Ishikawa (cell line): ENCODE results near the gene CBY1.

Experiments
- CEBPB ChIP-seq: IDR thresholded peaks from 2 replicates; pipeline ENCODE4 v1.6.1; 2012
- CREB1 ChIP-seq: IDR thresholded peaks from 2 replicates; pipeline ENCODE4 v1.6.1; 2012; ENCODE audit warnings: low read depth
- EGR1 ChIP-seq: IDR thresholded peaks from 2 replicates; pipeline ENCODE4 v1.6.1; 2012
- EP300 ChIP-seq: IDR thresholded peaks from 2 replicates; pipeline ENCODE4 v1.6.1; 2012; ENCODE audit warnings: borderline replicate concordance
- FOXM1 ChIP-seq: IDR thresholded peaks from 2 replicates; pipeline ENCODE4 v1.6.1; 2012; ENCODE audit warnings: low read depth, borderline replicate concordance
- MAX ChIP-seq: IDR thresholded peaks from 2 replicates; pipeline ENCODE4 v1.6.1; 2012
- NFIC ChIP-seq: IDR thresholded peaks from 2 replicates; pipeline ENCODE4 v1.6.1; 2012
- RAD21 ChIP-seq: IDR thresholded peaks from 2 replicates; pipeline ENCODE4 v1.6.1; 2012; ENCODE audit warnings: low read depth
- TAF1 ChIP-seq: IDR thresholded peaks from 2 replicates; pipeline ENCODE4 v1.6.1; 2012; ENCODE audit warnings: low read depth, mild to moderate bottlenecking
- TCF12 ChIP-seq: IDR thresholded peaks from 2 replicates; pipeline ENCODE4 v1.6.1; 2012; ENCODE audit warnings: low read depth
- TEAD4 ChIP-seq: IDR thresholded peaks from 2 replicates; pipeline ENCODE4 v1.6.1; 2012
- YY1 ChIP-seq: IDR thresholded peaks from 2 replicates; pipeline ENCODE4 v1.6.1; 2012; ENCODE audit warnings: low read depth
- ZBTB7A ChIP-seq: IDR thresholded peaks from 2 replicates; pipeline ENCODE4 v1.6.1; 2012; ENCODE audit warnings: low read depth
- TF ChIP-seq, protein P1 (sequence below): IDR thresholded peaks from 2 replicates; pipeline ENCODE4 v1.6.1; 2012; ENCODE audit warnings: low read depth, mild to moderate bottlenecking
- TF ChIP-seq, protein P2 (sequence below): IDR thresholded peaks from 2 replicates; pipeline ENCODE4 v1.6.1; 2012

The CBY1 gene

GRCh38 chr22:38706101-38706900, 49.9 kb downstream of the CBY1 start:
- TF ChIP-seq FOXM1 (no peak), RAD21 (no peak), ZBTB7A (peak; percentile 60), TEAD4 (no peak), YY1 (no peak), CEBPB (no peak), NFIC (no peak), TAF1 (no peak; the same call in 1 of the 2 replicates), CREB1 (no peak), MAX (peak; percentile 72), EGR1 (no peak; the same call in 1 of the 2 replicates), EP300 (no peak), TCF12 (peak; percentile 29; the same call in 1 of the 2 replicates)
- TF ChIP-seq, protein P1, sequence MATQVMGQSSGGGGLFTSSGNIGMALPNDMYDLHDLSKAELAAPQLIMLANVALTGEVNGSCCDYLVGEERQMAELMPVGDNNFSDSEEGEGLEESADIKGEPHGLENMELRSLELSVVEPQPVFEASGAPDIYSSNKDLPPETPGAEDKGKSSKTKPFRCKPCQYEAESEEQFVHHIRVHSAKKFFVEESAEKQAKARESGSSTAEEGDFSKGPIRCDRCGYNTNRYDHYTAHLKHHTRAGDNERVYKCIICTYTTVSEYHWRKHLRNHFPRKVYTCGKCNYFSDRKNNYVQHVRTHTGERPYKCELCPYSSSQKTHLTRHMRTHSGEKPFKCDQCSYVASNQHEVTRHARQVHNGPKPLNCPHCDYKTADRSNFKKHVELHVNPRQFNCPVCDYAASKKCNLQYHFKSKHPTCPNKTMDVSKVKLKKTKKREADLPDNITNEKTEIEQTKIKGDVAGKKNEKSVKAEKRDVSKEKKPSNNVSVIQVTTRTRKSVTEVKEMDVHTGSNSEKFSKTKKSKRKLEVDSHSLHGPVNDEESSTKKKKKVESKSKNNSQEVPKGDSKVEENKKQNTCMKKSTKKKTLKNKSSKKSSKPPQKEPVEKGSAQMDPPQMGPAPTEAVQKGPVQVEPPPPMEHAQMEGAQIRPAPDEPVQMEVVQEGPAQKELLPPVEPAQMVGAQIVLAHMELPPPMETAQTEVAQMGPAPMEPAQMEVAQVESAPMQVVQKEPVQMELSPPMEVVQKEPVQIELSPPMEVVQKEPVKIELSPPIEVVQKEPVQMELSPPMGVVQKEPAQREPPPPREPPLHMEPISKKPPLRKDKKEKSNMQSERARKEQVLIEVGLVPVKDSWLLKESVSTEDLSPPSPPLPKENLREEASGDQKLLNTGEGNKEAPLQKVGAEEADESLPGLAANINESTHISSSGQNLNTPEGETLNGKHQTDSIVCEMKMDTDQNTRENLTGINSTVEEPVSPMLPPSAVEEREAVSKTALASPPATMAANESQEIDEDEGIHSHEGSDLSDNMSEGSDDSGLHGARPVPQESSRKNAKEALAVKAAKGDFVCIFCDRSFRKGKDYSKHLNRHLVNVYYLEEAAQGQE: no peak
- TF ChIP-seq, protein P2, sequence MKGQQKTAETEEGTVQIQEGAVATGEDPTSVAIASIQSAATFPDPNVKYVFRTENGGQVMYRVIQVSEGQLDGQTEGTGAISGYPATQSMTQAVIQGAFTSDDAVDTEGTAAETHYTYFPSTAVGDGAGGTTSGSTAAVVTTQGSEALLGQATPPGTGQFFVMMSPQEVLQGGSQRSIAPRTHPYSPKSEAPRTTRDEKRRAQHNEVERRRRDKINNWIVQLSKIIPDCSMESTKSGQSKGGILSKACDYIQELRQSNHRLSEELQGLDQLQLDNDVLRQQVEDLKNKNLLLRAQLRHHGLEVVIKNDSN: no peak

GRCh38 chr22:38706901-38707195, 50.4 kb downstream of the CBY1 start:
- TF ChIP-seq RAD21: no peak
- no peak for TF ChIP-seq ZBTB7A
- TF ChIP-seq MAX: no peak
- TF ChIP-seq, protein P1: no peak
- no peak for TF ChIP-seq TEAD4
- TF ChIP-seq CEBPB: no peak
- TF ChIP-seq, protein P2: no peak
- no peak for TF ChIP-seq EP300
- TF ChIP-seq CREB1: no peak
- TF ChIP-seq TCF12: no peak
- no peak for TF ChIP-seq FOXM1
- TF ChIP-seq TAF1: no peak
- no peak for TF ChIP-seq NFIC
- no peak for TF ChIP-seq EGR1
- TF ChIP-seq YY1: no peak

- TF ChIP-seq NFIC (no peak), YY1 (no peak), FOXM1 (no peak), EGR1 (no peak), ZBTB7A (no peak)
- TF ChIP-seq, protein P2: no peak
- TF ChIP-seq, protein P1: no peak
These were observed 50.9 kb downstream of the CBY1 start for GRCh38 chr22:38707346-38707745.

- TF ChIP-seq TCF12: no peak
- no peak for TF ChIP-seq CREB1
- TF ChIP-seq TAF1: no peak
- TF ChIP-seq ZBTB7A: no peak
These were observed 51.5 kb downstream of the CBY1 start for GRCh38 chr22:38707984-38708383.
